HG02840 (cell line): ENCODE data around the gene PTPN1.

Experiments
- ATAC-seq: cut with Tn5 transposase; IDR thresholded peaks from one replicate; pipeline ENCODE4 v1.9.1; 2021; ENCODE audit warnings: mild to moderate bottlenecking, moderate library complexity, moderate number of reproducible peaks; ENCODE audit not compliant: unreplicated experiment, low FRiP score

Gene PTPN1

DNA sequence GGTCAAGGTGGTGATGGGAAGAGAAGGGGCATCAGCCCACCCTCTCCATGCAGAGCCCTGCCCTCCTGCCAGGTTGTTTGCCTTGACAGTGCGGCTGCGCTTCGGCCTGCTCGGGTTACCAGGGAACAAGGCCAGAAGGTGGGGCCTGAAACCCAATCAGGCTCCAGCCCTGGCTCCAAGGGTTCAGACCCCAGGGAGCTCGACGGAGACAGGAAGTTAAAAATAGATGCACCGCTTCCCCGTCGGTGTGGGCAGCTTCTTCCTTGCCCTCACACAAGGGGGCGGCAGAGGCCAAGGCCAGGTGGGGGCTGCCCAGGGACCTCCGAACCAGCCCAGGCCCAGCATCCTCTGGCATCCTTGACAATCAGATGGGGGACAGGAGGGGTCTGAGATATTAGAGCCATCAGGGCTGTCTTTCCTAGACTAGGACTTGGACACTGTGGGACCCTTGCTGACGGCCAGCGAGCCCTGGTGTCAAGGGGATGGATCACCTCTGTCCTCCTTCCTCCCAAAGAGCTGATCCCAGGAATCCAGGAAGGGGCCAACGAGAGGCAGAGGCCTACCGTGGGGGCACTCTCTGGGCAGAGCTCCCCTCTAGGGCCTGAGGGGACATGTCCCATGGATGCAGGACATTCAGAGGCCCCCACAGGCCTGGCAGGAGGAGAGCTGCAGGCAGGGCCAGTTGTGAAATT, 115.9 kb downstream of the PTPN1 start:
- no peak for ATAC-seq

DNA sequence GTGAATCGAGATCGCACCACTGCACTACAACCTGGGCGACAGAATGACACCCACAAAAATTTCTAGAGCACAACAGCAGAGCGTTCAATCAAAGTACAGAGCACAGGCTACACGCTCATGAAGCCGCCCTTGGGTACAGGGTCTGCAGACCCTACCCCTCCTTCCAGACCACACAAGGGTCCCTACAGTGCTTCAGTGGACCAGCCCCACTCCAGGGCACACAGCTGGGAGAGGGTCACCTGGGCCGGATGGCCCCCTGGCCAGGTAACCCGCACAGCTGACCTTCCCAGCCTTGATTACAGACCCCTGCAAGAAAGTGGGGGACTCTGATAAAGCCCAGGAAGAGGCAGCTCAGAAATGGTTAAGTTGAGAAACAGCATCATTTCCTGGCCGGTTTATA, 117.6 kb downstream of the PTPN1 start:
- ATAC-seq: no peak

DNA sequence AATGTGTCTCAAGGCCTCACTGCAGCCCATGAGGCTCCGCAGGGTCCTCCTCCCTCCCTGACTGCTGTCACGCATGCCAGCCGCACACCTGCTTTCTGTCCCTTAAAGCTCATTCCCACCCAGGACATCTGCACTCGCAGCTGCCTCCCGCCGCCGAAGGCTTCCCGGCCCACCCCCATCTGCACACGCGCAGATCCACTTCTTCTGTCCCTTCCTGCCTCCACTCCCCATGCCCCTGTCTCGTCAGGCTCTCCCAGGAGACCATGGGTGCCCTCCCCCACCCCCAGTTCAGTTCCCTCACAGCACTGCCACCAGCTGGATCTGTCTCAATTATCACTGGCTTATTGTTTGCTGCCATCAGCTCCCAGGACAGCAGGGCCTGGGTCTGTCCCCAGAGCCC, 118.1 kb downstream of the PTPN1 start:
- ATAC-seq: no peak

DNA sequence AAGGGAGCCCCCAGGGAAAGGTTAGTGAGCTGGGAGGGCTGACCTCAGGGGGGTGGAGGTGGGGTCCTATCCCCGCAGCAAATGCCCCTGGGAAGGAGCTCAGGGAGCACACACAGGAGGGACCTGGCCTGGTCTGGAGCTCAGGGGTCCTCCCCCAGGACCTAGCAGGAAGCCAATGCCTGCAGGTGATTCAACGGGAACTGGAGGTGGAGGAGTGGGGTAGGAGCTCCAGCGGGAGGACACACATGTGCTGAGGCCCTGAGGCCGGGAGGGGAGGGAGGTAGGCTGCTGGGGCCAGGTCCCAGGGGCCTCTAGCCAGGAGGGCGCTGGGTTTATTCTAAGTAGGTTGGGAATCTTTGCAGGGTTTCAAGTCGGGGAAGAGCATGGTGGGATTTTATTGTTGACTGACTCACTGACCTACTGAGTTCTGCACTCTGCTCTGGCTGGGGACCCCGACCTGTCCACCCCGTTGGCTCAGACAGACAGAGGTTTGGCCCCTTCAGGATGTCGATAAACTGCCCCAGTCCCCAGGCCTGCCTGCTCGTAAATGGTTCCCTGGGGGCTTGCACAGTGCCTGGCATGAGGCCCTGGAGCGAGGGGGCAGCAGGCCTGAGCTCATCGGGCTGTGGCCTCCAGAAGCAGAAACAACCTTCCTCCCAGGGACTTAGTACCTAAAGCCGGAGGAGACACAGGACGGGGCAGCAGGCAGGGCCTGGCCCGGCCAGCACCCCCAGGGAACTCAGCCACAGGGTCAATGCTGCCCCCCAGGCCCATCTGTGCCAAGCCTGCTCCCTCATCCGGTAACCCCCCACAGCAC, 118.9 kb downstream of the PTPN1 start:
- no peak for ATAC-seq

DNA sequence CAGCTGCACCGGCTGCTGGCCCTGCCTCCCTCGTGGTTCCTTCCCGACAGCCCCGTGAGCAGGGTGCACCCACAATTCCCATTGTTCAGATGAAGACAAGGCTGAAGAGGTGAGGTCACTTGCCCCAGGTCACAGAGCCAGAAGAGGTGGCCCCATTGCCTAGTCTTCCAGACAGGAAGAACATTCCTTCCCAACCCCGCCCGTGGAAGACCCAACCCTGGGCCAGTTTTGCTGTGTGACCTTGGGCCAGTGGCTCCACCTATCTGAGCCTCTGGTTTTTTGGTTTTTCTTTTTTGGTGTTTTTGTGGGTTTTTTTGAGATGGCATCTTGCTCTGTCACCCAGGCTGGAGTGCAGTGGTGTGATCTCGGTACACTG, 119.5 kb downstream of the PTPN1 start:
- no peak for ATAC-seq

DNA sequence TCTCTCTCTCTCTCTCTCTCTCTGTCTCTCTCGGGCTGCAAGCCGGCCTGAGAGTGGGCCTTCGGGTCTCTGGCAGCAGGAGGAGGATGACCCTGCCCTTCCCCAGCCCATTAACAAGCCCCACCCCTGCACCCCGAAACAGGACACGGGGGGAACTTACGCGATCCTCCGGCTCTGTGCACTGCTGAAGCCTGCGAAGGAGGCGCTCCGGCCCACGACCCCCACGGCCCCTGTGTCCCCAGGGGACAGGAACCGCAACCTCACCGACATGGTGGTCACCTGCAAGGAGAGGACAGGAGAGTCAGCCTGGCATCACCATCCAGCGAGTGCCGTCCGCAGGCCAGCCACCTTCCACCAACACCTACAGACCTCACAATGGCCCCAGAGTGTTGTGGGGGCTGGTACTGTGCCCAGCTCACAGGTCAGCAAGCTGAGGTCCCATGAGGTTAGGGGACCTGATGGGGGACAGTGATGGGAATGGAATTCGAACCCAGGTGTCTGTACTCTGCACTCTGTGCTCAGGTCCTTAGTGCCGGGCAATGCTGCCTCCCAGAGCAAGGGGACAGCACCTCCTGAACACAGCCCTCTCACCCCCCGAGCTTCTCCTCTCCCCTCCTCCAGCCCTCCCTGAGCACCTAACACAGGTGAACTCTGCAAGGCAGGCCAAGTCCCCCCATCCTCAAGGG, 120.5 kb downstream of the PTPN1 start:
- no peak for ATAC-seq

DNA sequence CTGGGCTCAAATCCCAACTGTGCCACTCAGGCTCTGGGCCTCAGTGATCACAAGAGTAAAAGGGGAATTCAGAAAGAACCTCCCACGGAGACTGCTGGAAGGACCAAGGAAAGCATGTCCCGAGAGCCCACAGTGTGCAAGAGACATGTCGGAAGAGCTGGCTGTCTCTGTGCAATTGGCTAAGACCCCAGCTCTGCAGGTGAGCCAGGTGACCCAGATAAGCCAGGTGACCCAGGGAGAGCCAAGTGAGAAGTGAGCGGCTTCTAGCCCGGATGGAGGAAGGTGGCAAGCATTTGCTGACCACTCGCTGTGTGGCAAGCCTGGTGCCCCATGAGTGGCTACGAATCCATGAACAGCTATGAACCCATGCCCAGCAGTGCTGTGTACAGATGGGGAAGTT, 122.1 kb downstream of the PTPN1 start:
- ATAC-seq: no peak

DNA sequence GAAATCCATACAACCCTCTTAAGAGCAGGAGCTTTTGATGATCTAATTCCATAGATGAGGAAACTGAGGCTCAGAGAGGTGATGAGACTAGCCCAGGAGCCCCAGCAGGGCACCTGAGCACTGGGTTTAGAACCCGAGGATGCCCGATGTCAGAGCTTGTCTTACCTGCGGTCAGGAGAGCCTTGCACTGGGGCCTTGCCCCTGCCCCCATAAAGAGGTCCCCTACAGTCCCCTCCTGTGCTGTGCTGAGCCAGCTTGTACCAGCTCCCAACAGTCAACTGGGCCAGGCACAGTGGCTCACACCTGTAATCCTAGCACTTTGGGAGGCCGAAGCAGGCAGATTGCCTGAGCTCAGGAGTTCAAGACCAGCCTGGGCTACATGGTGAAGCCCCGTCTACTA, 122.5 kb downstream of the PTPN1 start:
- ATAC-seq: no peak

DNA sequence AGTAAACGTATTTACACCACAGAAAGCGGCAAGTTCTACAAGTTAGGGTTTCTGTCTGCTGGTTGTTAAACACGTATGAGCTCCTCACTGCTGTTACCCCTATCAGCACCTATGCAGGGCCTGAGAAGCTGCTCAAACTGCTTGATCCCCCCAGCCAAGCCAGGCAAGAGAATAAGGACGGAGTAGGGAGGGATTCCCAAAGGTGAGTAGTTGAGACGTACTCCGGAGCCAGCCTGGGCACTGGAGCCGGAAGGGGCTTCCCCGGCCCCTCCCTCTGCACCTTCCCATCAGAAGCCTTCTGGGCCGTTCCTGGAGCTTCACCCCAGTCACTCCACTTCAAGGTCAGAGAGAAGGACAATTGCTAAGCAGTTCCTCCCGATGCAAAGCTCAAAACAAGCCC, 123.2 kb downstream of the PTPN1 start:
- ATAC-seq: no peak

DNA sequence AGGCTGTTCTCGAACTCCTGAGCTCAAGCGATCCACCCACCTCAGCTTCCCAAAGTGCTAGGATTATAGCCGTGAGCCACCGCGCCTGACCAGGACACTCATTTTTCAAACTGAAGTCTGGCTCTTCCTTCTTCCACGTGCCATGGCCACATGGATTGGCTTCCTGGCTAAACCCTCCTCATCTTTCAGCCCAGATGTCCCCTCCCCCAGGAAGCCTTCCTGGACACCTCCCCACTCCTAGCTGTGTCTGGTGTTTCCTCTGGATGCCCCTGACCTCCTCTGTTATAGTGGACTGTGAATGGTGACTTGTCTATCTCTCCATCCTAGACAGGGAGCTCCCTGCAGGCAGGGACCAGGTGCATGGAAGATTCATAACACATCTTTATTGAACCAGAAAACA, 124.0 kb downstream of the PTPN1 start:
- no peak for ATAC-seq
